Tibial artery (tissue), 4 donors: ENCODE data around the gene RPAP2.
"Not testable (repeated sequence)": the region's sequence is repeated elsewhere in the genome, so short reads cannot be mapped to it uniquely, and the experiment has no call there.

Experiments used
- DNase-seq, 2 donors: peaks; one replicate each; pipeline ENCODE4 v3.0.0-alpha.2; 2019
- H3K27ac ChIP-seq, 2 donors: fragments of 200-600 bp; sonication (generic) in 1 of 2; 1 replicate in 1 of 2; 2 replicates in 1 of 2; pipeline ENCODE4 v1.5.1; 2018 to 2019; ENCODE audit warnings: mild to moderate bottlenecking in 1 of 2
- H3K27me3 ChIP-seq, 2 donors: fragments of 200-600 bp; sonication (generic) in 1 of 2; one replicate each; pipeline versions ENCODE4 v1.5.1 to v1.6.0; 2016 to 2019
- H3K36me3 ChIP-seq, 3 donors: fragments of 200-600 bp; sonication (generic) in 2 of 3; one replicate each; pipeline ENCODE4 v1.5.1; 2016 to 2019; ENCODE audit warnings: mild to moderate bottlenecking in 2 of 3
- H3K4me1 ChIP-seq, 4 donors: fragments of 200-600 bp; sonication (generic) in 2 of 4; 1 replicate in 3 of 4; 2 replicates in 1 of 4; pipeline ENCODE4 v1.5.1; 2016 to 2019
- H3K4me3 ChIP-seq, 2 donors: fragments of 200-600 bp; sonication (generic) in 1 of 2; 1 replicate in 1 of 2; 2 replicates in 1 of 2; pipeline ENCODE4 v1.5.1; 2018 to 2019; ENCODE audit warnings: mild to moderate bottlenecking in 2 of 2
- H3K9me3 ChIP-seq, 3 donors: fragments of 200-600 bp; sonication (generic) in 1 of 3; one replicate each; pipeline ENCODE4 v1.5.1; 2016 to 2019
- intact Hi-C: fragments of 100-400 bp; cut with DNase I; formaldehyde crosslinking; loops from one replicate; pipeline ENCODE4 v1.15.0; 2023; ENCODE audit warnings: low total_unique reads
- TF ChIP-seq, protein P1 (sequence below), 2 experiments: fragments of 200-600 bp in 1 of 2; fragments of 450-650 bp in 1 of 2; IDR thresholded peaks; one replicate each; pipeline ENCODE4 v1.5.1; 2017 to 2019; ENCODE audit warnings: antibody characterized with exemption in 2 of 2, mild to moderate bottlenecking in 1 of 2, moderate library complexity in 1 of 2

RPAP2 gene

GRCh38 chr1:92380867-92381266 is 82.0 kb downstream of the RPAP2 start:
- intact Hi-C loops = no loop called here
- H3K9me3 ChIP-seq = peaks cover 0 to 30% (median 16%) of the 10 kb centered on the region in 3 donors
- TF ChIP-seq, protein P1, sequence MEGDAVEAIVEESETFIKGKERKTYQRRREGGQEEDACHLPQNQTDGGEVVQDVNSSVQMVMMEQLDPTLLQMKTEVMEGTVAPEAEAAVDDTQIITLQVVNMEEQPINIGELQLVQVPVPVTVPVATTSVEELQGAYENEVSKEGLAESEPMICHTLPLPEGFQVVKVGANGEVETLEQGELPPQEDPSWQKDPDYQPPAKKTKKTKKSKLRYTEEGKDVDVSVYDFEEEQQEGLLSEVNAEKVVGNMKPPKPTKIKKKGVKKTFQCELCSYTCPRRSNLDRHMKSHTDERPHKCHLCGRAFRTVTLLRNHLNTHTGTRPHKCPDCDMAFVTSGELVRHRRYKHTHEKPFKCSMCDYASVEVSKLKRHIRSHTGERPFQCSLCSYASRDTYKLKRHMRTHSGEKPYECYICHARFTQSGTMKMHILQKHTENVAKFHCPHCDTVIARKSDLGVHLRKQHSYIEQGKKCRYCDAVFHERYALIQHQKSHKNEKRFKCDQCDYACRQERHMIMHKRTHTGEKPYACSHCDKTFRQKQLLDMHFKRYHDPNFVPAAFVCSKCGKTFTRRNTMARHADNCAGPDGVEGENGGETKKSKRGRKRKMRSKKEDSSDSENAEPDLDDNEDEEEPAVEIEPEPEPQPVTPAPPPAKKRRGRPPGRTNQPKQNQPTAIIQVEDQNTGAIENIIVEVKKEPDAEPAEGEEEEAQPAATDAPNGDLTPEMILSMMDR (IDR thresholded peaks at IDR 0.05) = no peak
- no peak for DNase-seq
- H3K4me3 ChIP-seq = no peak overlapping the region
- peaks cover 36 to 49% (median 42%) of the 10 kb centered on the region in 3 donors for H3K36me3 ChIP-seq
- no peaks in the 10 kb centered on the region for H3K27me3 ChIP-seq
- no peaks in the 10 kb centered on the region for H3K4me1 ChIP-seq
- H3K27ac ChIP-seq = no peak overlapping the region

GRCh38 chr1:92393966-92394365 is 95.1 kb downstream of the RPAP2 start:
- intact Hi-C loops, DNase-seq, H3K36me3 ChIP-seq, H3K4me1 ChIP-seq, H3K4me3 ChIP-seq, H3K27me3 ChIP-seq, H3K27ac ChIP-seq: not testable (repeated sequence)
- peaks cover 8 to 73% (median 33%) of the 10 kb centered on the region in 3 donors for H3K9me3 ChIP-seq

DNA sequence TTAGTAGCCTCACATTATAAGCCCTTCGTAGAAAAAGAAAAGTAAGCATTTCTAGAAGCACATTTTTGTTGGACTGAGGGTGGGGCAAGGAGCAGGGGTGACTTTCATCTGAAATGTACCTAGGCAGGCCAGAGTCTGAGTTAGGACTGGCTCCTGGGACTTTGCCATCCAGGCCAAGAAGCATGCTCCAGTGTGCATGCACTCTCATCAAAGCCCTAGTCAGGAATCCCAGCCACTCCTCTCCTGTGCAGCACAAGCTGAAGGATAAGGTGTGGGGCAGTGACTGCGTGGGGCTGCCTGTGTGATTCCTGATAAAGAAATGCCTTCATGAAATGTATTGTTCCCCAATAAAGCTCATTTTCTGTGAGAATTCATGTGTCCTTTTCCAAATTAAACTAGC is 99.7 kb downstream of the RPAP2 start:
- TF ChIP-seq, protein P1 (IDR thresholded peaks at IDR 0.05) = no peak

DNA sequence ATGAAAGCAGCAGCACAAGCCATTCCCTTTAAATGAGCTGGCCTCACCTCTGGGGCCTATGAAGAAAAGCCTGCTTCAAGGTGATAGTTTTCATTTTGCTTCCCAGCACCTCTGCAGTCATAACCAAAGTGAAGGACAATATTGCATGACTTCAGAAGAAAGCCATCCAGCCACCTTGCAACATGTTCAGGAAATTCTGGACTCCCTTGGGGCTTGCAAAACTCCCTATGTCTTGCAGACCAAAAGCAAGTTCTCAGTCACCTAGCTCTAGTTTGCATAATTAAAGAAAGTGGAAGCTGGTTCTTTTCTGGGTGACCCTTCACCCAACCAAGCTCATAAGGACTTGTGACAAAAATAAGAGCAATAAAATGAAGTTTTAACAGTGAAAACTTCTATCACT is 100.2 kb downstream of the RPAP2 start:
- Histone ChIP-seq H3K27ac (no peak overlapping the region), H3K36me3 (no peaks in the 10 kb centered on the region), H3K4me3 (no peak overlapping the region), H3K27me3 (no peaks in the 10 kb centered on the region), H3K4me1 (no peaks in the 10 kb centered on the region), H3K9me3 (peaks cover 14 to 44% (median 21%) of the 10 kb centered on the region in 3 donors)
- no peak for DNase-seq
- intact Hi-C loops = no loop called here
- TF ChIP-seq, protein P1 (IDR thresholded peaks at IDR 0.05) = no peak

More for the DNA sequence above, 99.7 kb downstream of the RPAP2 start:
- Histone ChIP-seq H3K36me3 (no peaks in the 10 kb centered on the region), H3K4me1 (no peaks in the 10 kb centered on the region), H3K27ac (no peak overlapping the region), H3K4me3 (no peak overlapping the region), H3K27me3 (no peaks in the 10 kb centered on the region), H3K9me3 (peaks cover 14 to 44% (median 26%) of the 10 kb centered on the region in 3 donors)
- no peak for DNase-seq
- intact Hi-C loops = no loop called here

DNA sequence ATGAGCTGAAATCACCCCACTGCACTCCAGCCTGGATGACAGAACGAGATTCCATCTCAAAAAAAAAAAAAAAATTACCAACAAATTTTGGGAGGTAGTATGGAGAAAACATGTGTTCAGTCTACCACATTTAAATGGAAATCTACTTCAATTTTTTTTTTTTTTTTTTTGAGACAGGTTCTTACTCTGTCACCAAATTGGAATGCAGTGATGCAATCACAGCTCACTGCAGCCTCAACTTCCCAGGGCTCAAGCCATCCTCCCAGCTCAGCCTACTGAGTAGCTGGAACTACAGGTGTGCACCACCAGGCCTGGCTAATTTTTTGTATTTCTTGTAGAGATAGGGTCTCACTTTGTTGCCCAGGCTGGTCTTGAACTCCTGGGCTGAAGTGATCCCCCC is 105.8 kb downstream of the RPAP2 start:
- peaks cover 6 to 21% (median 15%) of the 10 kb centered on the region in 3 donors for H3K9me3 ChIP-seq
- TF ChIP-seq, protein P1 (IDR thresholded peaks at IDR 0.05) = no peak
- DNase-seq = no peak
- H3K4me3 ChIP-seq = no peak overlapping the region
- H3K27ac ChIP-seq = no peak overlapping the region
- intact Hi-C loops = no loop called here
- no peaks in the 10 kb centered on the region for H3K4me1 ChIP-seq
- H3K27me3 ChIP-seq = no peaks in the 10 kb centered on the region
- no peaks in the 10 kb centered on the region for H3K36me3 ChIP-seq

GRCh38 chr1:92408825-92409224 is 110.0 kb downstream of the RPAP2 start:
- Histone ChIP-seq H3K27ac (no peak overlapping the region), H3K36me3 (no peaks in the 10 kb centered on the region), H3K27me3 (no peaks in the 10 kb centered on the region), H3K9me3 (peaks cover 0 to 3% (median 0%) of the 10 kb centered on the region in 3 donors), H3K4me3 (no peak overlapping the region), H3K4me1 (no peaks in the 10 kb centered on the region)
- DNase-seq = no peak
- intact Hi-C loops = no loop called here
- TF ChIP-seq, protein P1 (IDR thresholded peaks at IDR 0.05) = no peak
